Effector memory CD8-positive, alpha-beta T cell (primary cell): ENCODE results near the gene AKAP5.
"Not testable (repeated sequence)": the region's sequence is repeated elsewhere in the genome, so short reads cannot be mapped to it uniquely, and the experiment has no call there.

ENCODE experiments used
- ATAC-seq: fragments of 150-1000 bp; cut with Tn5 transposase; replicated peaks from 2 replicates; pipeline ENCODE4 v1.10.0; 2021; ENCODE audit warnings: mild to moderate bottlenecking, moderate library complexity
- DNase-seq, 3 experiments: peaks; one replicate each; pipeline ENCODE4 v3.0.0; 2021
- H3K27ac Mint-ChIP-seq, 2 donors: one replicate each; pipeline ENCODE4 v1.8.0; 2022; ENCODE audit warnings: mild to moderate bottlenecking in 2 of 2, mixed read lengths in 2 of 2, moderate library complexity in 2 of 2
- H3K27me3 Mint-ChIP-seq, 2 donors: one replicate each; pipeline ENCODE4 v1.8.0; 2022; ENCODE audit warnings: mixed read lengths in 2 of 2
- H3K36me3 Mint-ChIP-seq: one replicate; pipeline ENCODE4 v1.8.0; 2022; ENCODE audit warnings: mild to moderate bottlenecking, moderate library complexity, mixed read lengths; ENCODE audit not compliant: insufficient read depth
- H3K4me1 Mint-ChIP-seq, 2 donors: one replicate each; pipeline ENCODE4 v1.8.0; 2022; ENCODE audit warnings: low read depth in 2 of 2, mixed read lengths in 2 of 2
- H3K4me3 Mint-ChIP-seq, 2 donors: one replicate each; pipeline ENCODE4 v1.8.0; 2022; ENCODE audit warnings: mild to moderate bottlenecking in 2 of 2, mixed read lengths in 2 of 2, moderate library complexity in 2 of 2
- H3K9me3 Mint-ChIP-seq, 2 donors: one replicate each; pipeline ENCODE4 v1.8.0; 2022; ENCODE audit warnings: mixed read lengths in 2 of 2

AKAP5 gene

DNA sequence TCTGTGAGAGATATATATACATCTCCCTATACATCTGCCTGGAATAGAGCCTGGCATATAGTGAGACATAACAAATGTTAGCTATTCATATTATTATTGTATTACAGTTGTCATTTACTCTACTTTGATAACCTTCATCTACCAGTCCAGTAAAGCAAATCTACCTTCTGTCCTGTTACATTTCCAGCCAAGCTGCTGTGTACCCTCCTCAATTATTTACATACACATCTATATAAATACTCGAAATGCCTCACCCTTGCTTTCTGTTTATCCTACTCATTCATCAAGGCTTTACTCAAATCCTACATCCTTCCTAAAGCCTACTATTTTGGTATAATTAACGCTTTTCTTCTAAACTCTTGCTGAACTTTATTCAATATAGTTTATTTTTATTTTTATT, 48.0 kb downstream of the AKAP5 start:
- Mint-ChIP-seq H3K9me3 (no peaks in the 10 kb centered on the region), H3K4me3 (no peak overlapping the region), H3K4me1 (peaks cover 47 to 78% of the 10 kb centered on the region in 2 donors), H3K36me3 (peaks cover 28% of the 10 kb centered on the region), H3K27ac (no peak overlapping the region), H3K27me3 (no peaks in the 10 kb centered on the region)
- ATAC-seq, result no peak
- DNase-seq, result no peak

- H3K4me3 Mint-ChIP-seq, result no peak overlapping the region
- peaks cover 36 to 70% of the 10 kb centered on the region in 2 donors for H3K4me1 Mint-ChIP-seq
- H3K9me3 Mint-ChIP-seq, result no peaks in the 10 kb centered on the region
- no peaks in the 10 kb centered on the region for H3K27me3 Mint-ChIP-seq
- DNase-seq (no peak), ATAC-seq (no peak)
- H3K36me3 Mint-ChIP-seq, result peaks cover 23% of the 10 kb centered on the region
- no peak overlapping the region for H3K27ac Mint-ChIP-seq
Observed at GRCh38 chr14:64515053-64515452, 49.8 kb downstream of the AKAP5 start.

DNA sequence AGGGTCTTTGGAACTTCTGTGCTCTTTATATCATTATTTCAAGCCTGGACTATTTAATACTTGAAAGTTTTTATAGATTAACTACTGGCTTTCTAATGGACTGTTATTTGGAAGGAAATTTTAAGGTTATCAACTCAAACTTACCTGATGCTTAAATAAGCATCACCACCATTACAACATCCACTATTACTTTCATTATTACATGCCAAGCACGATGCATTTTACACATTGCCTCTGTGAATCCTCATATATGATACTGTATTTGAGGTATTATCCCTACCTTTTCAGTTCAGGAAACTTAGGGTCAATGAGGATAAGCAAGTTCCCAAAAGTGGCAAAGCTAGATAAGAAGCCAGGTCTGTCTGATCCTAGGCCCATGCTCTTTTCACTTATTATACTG, 51.7 kb downstream of the AKAP5 start:
- Mint-ChIP-seq H3K27me3 (no peaks in the 10 kb centered on the region), H3K9me3 (no peaks in the 10 kb centered on the region), H3K36me3 (peaks cover 33% of the 10 kb centered on the region), H3K4me3 (peak overlapping the region; percentile 46 to 54), H3K27ac (no peak overlapping the region), H3K4me1 (peaks cover 23 to 54% of the 10 kb centered on the region in 2 donors)
- no peak for DNase-seq
- no peak for ATAC-seq

- H3K9me3 Mint-ChIP-seq, ATAC-seq, H3K27ac Mint-ChIP-seq, H3K27me3 Mint-ChIP-seq, DNase-seq: not testable (repeated sequence)
- H3K4me3 Mint-ChIP-seq, result peak overlapping the region in 1 of 2 donors; percentile 54
- peaks cover 28% of the 10 kb centered on the region for H3K36me3 Mint-ChIP-seq
- H3K4me1 Mint-ChIP-seq, result peaks cover 20 to 48% of the 10 kb centered on the region in 2 donors
Observed at GRCh38 chr14:64517667-64518066, 52.4 kb downstream of the AKAP5 start.

GRCh38 chr14:64518229-64518628, 52.9 kb downstream of the AKAP5 start:
- Mint-ChIP-seq H3K36me3 (peaks cover 24% of the 10 kb centered on the region), H3K4me1 (peaks cover 20 to 45% of the 10 kb centered on the region in 2 donors), H3K9me3 (no peaks in the 10 kb centered on the region), H3K4me3 (peak overlapping the region in 1 of 2 donors; percentile 10), H3K27me3 (no peaks in the 10 kb centered on the region), H3K27ac (no peak overlapping the region)
- DNase-seq (no peak), ATAC-seq (no peak)

- ATAC-seq (no peak), DNase-seq (no peak)
- Mint-ChIP-seq H3K9me3 (no peaks in the 10 kb centered on the region), H3K4me3 (peak overlapping the region in 1 of 2 donors; percentile 36), H3K4me1 (peaks cover 8 to 30% of the 10 kb centered on the region in 2 donors), H3K36me3 (peaks cover 34% of the 10 kb centered on the region), H3K27me3 (no peaks in the 10 kb centered on the region), H3K27ac (peak overlapping the region in 1 of 2 donors; percentile 64)
Observed at GRCh38 chr14:64520699-64521098, 55.4 kb downstream of the AKAP5 start.

DNA sequence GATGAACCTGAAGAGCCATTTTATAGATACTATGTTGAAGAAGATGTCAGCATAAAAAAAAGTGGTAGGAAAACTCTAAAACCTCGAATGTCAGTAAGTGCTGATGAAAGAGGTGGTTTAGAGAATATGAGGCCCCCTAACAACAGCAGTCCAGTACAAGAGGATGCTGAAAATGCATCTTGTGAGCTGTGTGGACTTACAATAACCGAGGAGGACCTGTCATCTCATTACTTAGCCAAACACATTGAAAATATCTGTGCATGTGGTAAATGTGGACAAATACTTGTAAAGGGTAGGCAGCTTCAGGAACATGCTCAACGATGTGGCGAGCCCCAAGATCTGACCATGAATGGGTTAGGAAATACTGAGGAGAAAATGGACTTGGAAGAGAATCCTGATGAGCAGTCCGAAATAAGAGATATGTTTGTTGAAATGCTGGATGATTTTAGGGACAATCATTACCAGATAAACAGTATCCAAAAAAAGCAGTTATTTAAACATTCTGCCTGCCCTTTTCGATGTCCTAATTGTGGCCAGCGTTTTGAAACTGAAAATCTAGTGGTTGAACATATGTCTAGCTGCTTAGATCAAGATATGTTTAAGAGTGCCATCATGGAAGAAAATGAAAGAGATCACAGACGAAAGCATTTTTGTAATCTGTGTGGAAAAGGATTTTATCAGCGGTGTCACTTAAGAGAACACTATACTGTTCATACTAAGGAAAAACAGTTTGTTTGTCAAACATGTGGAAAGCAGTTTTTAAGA, 57.5 kb downstream of the AKAP5 start:
- Mint-ChIP-seq H3K4me1 (peaks cover 7 to 23% of the 10 kb centered on the region in 2 donors), H3K27me3 (no peaks in the 10 kb centered on the region), H3K27ac (no peak overlapping the region), H3K36me3 (peaks cover 55% of the 10 kb centered on the region), H3K9me3 (no peaks in the 10 kb centered on the region), H3K4me3 (no peak overlapping the region)
- no peak for DNase-seq
- ATAC-seq, result peak; percentile 24
